A549 (cell line): ENCODE results near the gene ADARB2.

Experiments
- BHLHE40 ChIP-seq: IDR thresholded peaks from 2 replicates; pipeline ENCODE4 v1.6.1; 2012; ENCODE audit warnings: low read depth, low read length, inconsistent platforms
- CEBPB ChIP-seq, 2 experiments: fragments of >200 bp in 1 of 2; sonication (Bioruptor Twin) in 1 of 2; formaldehyde crosslinking in 1 of 2; IDR thresholded peaks; 2 replicates each; pipeline ENCODE4 v1.6.1; 2012 to 2016
- CTCF ChIP-seq: fragments of >200 bp; sonication (Bioruptor Twin); formaldehyde crosslinking; IDR thresholded peaks from 3 replicates; pipeline ENCODE4 v1.5.1; 2016
- MAZ ChIP-seq: fragments of 150-350 bp; IDR thresholded peaks from 2 replicates; pipeline ENCODE4 v1.6.1; 2014; ENCODE audit warnings: antibody characterized with exemption, low read depth, low read length, borderline replicate concordance
- MYC ChIP-seq: IDR thresholded peaks from 2 replicates; pipeline ENCODE4 v1.6.1; 2012; ENCODE audit warnings: mild to moderate bottlenecking, inconsistent platforms, low read length, improper control_type of control experiment, borderline replicate concordance
- PBX3 ChIP-seq: IDR thresholded peaks from 2 replicates; pipeline ENCODE4 v1.6.1; 2012
- POLR2A ChIP-seq: IDR thresholded peaks from 2 replicates; pipeline ENCODE4 v1.6.1; 2012; ENCODE audit warnings: mild to moderate bottlenecking, low read length
- RAD21 ChIP-seq, 2 experiments: fragments of >200 bp in 1 of 2; sonication (Bioruptor Twin) in 1 of 2; formaldehyde crosslinking in 1 of 2; IDR thresholded peaks in 1 of 2; conservative IDR thresholded peaks in 1 of 2; 2 replicates in 1 of 2; 3 replicates in 1 of 2; pipeline ENCODE4 v1.6.1; 2012 to 2018; ENCODE audit warnings: inconsistent platforms in 1 of 2
- RARB ChIP-seq: fragments of 250-450 bp; sonication (Bioruptor Pico); IDR thresholded peaks from 2 replicates; pipeline ENCODE4 v1.8.0; 2021; ENCODE audit warnings: mild to moderate bottlenecking, moderate library complexity
- RCOR1 ChIP-seq: fragments of 150-350 bp; IDR thresholded peaks from 2 replicates; pipeline ENCODE4 v1.6.1; 2014; ENCODE audit warnings: antibody characterized with exemption, low read length, low read depth

DNA sequence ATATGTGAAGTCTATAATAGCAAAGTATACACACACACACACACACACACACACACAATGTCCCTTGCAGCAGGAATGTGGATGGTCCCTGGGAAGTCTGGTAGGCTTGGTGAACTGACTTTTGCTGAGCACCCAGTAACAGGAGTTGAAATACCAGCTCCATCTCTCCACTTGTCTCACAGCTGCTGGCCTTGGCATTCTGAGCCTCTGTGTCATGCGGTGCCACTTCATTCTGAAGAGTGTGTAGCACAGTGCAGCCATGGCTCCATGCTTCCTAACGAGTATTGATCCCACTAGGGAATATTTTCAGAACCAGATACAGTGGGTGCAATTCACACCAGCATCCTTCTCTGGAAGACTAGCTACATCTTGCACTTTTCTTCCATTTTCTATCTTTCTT is 192.4 kb downstream of the ADARB2 start:
- TF ChIP-seq MAZ (no peak), CTCF (no peak), RCOR1 (no peak), PBX3 (no peak), MYC (no peak), POLR2A (no peak), CEBPB (IDR thresholded peaks at IDR 0.05) (no peak), BHLHE40 (no peak), RARB (no peak), RAD21 (conservative IDR thresholded peaks at IDR 0.05 in 1 of 2, IDR thresholded peaks at IDR 0.05 in 1 of 2) (no peak)
